ENCODE measurements around the gene CARM1. TPM values are rescaled to one million over a fixed set of nuclear protein-coding genes. Genes with fewer than 3 reads are reported as not detected.

The CARM1 gene
- total and polyA plus RNA-seq, 2 of the 13 experiments (the other 11 are each of a cell fraction or from before 2014, with no cell fraction given), result 27.6 to 55.8 TPM

- TF ChIP-seq HNF1A (IDR thresholded peaks at IDR 0.05; ENCODE audit: low read depth) (no peak), HNF1A (CRISPR knock-in tag; IDR thresholded peaks at IDR 0.05; ENCODE audit: borderline replicate concordance) (no peak), HNRNPK (IDR thresholded peaks at IDR 0.05; ENCODE audit: low read depth, low read length, poor library complexity, severe bottlenecking) (peak; percentile 76), SATB2 (CRISPR knock-in tag; IDR thresholded peaks at IDR 0.05) (no peak), GTF2F1 (IDR thresholded peaks at IDR 0.05; ENCODE audit: low read length) (no peak), CHD2 (IDR thresholded peaks at IDR 0.05; ENCODE audit: low read depth, low read length) (no peak), ZNF800 (CRISPR knock-in tag; IDR thresholded peaks at IDR 0.05) (no peak), ZNF629 (CRISPR knock-in tag; conservative IDR thresholded peaks at IDR 0.05) (no peak), REXO4 (CRISPR knock-in tag; IDR thresholded peaks at IDR 0.05; ENCODE audit: borderline replicate concordance) (no peak), TBX2 (CRISPR knock-in tag; IDR thresholded peaks at IDR 0.05; ENCODE audit: borderline replicate concordance) (peak; percentile 49; the same call in 1 of the 2 replicates), ZNF746 (CRISPR knock-in tag; IDR thresholded peaks at IDR 0.05) (no peak), PAWR (CRISPR knock-in tag; IDR thresholded peaks at IDR 0.05; ENCODE audit: borderline replicate concordance) (no peak), ZNF121 (CRISPR knock-in tag; IDR thresholded peaks at IDR 0.05) (no peak), FOXP4 (CRISPR knock-in tag; IDR thresholded peaks at IDR 0.05) (peak; percentile 26; the same call in 1 of the 2 replicates), AHDC1 (CRISPR knock-in tag; IDR thresholded peaks at IDR 0.05; ENCODE audit: borderline replicate concordance) (no peak)
These were observed at the start of gene CARM1 (continued) for GRCh38 chr19:10870955-10871603.
